SKM-1 (cell line): Measurements from ENCODE around the gene GABPA.
"Not testable (repeated sequence)": the region's sequence is repeated elsewhere in the genome, so short reads cannot be mapped to it uniquely, and the experiment has no call there.

Experiments used
- DNase-seq: peaks from one replicate; lab custom pipeline; 2025; ENCODE audit not compliant: unreplicated experiment; lab: John Stamatoyannopoulos, UW

Gene GABPA

DNA sequence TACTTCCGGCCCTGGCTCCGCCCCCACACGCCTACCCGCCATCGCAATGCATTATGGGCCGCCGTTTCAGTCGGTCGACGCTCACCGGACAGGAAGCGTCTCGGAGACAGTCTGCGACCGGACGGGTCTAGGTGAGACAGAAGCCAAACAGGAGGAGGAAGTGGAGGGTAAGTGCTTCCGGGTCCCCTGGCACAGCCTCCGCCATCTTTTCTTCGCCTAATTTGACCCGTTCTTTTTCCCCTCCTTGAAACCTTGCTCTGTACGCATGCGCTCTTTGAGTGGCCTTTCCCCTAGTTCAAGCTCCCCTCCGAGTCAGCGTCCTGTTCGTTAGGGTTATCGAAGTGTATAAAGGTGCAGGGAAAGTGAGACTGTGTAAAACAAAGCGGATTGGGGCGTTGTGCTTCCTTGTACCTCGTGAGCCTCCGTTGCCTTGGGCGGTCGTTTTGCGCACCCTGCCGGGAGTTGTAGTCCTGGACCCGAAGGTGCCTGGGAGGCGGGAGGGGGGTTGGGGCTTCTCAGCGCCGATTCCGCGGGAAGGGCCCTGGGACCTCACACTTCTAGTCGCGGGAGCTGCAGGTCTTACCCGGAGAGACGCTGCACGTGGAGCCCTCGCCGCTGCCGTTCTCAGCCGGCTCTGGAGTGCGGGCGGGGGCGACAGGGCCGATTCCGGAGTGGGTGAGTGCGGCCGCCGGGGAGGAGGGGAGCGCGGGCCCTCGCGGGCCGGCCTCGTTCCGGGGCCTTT, at the start of gene GABPA, which contains the start of gene ATP5PF:
TSS of gene GABPA (plus strand) at position 69 of the 742 bp plus-strand sequence. CDS start 6,627 bp downstream, outside the sequence.
TSS of gene ATP5PF (minus strand) at position 1 of the 742 bp plus-strand sequence. CDS start 5,110 bp downstream, outside the sequence.
- peak; percentile 98 for DNase-seq

DNA sequence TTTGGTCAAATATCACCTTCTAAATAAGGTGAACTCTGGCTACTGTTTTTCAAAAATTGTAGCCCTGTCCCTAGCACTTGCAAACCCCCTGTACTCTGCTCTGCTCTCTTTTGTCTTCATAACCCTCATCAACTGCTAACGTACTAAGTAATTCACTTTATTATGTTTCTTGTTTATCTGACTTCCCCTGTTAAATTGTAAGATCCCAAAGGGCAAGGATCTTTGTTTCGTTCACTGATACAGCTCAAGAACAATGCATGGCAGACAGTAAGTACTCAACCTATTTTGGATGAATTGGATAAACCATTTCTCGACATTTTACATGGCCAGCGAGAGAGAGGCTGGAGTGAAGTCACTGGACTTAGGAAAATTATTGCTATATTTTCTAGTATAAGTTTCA, 47.0 kb upstream of the GABPA start:
- DNase-seq: no peak

- DNase-seq: no peak
Observed at GRCh38 chr21:25688275-25689155, 46.3 kb upstream of the GABPA start.

- DNase-seq: no peak
Observed at GRCh38 chr21:25689226-25689625, 45.5 kb upstream of the GABPA start.

DNA sequence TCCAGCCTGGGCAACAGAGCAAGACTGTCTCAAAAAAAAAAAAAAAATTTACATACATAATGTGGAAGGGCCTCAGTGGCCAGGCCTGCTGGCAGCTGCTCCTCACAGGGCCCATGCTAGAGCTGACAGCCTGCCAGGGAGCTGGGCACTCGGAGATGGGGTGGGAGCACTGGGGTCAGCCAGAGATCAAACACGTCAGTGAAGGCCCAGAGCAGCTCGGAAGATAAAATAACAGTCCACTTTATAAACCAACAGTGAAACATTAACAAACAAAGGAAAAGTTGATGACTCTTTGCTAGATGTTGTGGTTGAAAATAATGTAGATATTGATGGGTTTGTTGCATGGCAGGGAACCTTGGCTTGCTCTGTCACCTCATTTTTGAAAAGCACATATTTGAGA, 42.8 kb upstream of the GABPA start:
- DNase-seq: no peak

DNA sequence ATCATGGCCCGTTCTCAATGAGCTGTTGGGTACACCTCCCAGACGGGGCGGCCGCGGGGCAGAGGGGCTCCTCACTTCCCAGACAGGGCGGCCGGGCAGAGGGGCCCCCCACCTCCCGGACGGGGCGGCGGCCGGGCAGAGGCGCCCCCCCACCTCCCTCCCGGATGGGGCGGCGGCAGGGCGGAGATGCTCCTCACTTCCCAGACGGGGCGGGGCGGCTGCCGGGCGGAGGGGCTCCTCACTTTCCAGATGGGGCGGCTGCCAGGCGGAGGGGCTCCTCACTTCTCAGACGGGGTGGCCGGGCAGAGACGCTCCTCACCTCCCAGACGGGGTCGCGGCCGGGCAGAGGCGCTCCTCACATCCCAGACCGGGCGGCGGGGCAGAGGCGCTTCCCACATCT, 39.3 kb upstream of the GABPA start:
- DNase-seq: not testable (repeated sequence)

DNA sequence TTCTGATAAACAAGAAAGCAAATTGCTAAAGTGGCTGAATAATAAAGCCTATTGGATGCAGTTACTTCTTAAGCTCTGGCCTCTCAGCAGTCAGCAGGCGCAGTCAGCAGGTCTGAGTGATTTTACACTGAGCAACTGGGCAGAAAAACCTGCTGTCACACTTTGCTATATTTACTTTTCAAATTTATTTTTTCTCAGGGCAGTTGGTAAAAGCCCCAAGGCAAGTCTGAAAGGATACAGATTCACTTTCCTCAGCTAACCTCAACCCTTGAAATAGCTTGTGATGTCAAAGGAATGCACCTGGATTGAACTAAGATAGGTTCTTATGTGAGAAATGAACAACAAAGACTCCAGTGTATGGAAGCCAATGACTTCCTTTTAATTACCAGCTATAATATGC, 34.0 kb upstream of the GABPA start:
- DNase-seq: no peak

GRCh38 chr21:25701529-25701928, 33.2 kb upstream of the GABPA start:
- DNase-seq: no peak

- DNase-seq: peak; percentile 7
Observed at GRCh38 chr21:25708467-25709065, 26.2 kb upstream of the GABPA start.

DNA sequence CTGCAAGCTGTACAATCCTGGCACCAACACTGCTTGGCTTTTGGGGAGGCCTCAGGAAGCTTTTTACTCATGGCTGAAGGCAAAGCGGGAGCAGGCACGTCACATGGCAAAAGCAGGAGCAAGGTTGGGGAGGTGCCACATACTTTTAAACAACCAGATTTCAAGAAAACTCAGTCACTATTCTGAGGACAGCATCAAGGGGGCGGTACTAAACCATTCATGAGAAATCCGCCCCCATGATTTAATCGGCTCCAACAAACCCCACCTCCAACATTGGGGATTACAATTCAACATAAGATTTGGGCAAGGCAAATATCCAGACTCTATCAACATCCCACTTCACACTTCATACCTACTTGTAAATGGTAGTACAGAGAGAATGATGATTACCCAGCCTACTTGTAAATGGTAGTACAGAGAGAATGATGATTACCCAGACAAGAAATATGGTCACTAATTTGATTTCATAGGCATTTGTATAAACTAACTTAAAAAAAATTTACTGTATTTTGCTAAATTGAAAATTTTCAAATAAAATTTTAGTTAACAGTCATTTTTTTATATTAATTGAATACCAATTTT, 25.0 kb upstream of the GABPA start:
- DNase-seq: no peak

- no peak for DNase-seq
Observed at GRCh38 chr21:25710550-25710949, 24.2 kb upstream of the GABPA start.

DNA sequence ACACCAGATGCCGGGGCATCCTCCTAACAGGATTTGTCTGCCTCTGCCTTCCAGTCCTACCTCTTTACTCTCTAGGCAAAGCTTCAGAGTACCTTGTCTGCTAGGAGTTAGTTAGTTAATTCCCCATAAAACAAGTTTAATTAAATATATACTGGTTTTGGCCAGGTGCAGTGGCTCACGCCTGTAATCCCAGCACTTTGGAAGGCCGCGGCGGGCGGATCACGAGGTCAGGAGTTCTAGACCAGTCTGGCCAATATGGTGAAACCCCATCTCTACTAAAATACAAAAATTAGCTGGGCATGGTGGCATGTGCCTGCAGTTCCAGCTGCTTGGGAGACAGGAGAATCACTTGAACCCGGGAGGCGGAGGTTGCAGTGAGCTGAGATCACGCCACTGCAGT, 20.7 kb upstream of the GABPA start:
- not testable (repeated sequence) for DNase-seq

GRCh38 chr21:25717491-25718147, 17.2 kb upstream of the GABPA start:
- no peak for DNase-seq

GRCh38 chr21:25721987-25722386, 12.8 kb upstream of the GABPA start:
- DNase-seq: no peak

- DNase-seq: peak; percentile 58
Observed at GRCh38 chr21:25722631-25723030, 12.1 kb upstream of the GABPA start.

GRCh38 chr21:25732091-25732760, 2.5 kb upstream of the GABPA start:
- no peak for DNase-seq

GRCh38 chr21:25733859-25734653, 716 bp upstream of the GABPA start:
- DNase-seq: no peak

DNA sequence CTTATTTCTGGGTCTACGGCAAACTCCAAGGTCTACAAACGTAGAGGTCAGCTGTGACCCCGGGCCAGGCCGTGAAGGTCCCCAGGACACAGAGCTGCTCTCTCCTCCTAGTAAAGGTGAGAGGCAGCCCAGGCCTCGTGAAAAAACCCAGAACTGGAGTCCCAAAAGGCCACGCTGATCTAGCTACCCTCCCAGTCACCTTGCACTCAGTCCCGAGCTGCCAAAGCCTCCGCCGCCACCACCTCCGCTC, 193 bp upstream of the GABPA start:
- no peak for DNase-seq
